NCI-H128 (cell line): Measurements from ENCODE around the gene CDC42BPB.
A peak's percentile ranks its signal among the peaks of the same experiment; 100 is the strongest.

Experiments used
- DNase-seq: peaks from one replicate; lab custom pipeline; 2025; ENCODE audit not compliant: unreplicated experiment; lab: John Stamatoyannopoulos, UW

Gene CDC42BPB

DNA sequence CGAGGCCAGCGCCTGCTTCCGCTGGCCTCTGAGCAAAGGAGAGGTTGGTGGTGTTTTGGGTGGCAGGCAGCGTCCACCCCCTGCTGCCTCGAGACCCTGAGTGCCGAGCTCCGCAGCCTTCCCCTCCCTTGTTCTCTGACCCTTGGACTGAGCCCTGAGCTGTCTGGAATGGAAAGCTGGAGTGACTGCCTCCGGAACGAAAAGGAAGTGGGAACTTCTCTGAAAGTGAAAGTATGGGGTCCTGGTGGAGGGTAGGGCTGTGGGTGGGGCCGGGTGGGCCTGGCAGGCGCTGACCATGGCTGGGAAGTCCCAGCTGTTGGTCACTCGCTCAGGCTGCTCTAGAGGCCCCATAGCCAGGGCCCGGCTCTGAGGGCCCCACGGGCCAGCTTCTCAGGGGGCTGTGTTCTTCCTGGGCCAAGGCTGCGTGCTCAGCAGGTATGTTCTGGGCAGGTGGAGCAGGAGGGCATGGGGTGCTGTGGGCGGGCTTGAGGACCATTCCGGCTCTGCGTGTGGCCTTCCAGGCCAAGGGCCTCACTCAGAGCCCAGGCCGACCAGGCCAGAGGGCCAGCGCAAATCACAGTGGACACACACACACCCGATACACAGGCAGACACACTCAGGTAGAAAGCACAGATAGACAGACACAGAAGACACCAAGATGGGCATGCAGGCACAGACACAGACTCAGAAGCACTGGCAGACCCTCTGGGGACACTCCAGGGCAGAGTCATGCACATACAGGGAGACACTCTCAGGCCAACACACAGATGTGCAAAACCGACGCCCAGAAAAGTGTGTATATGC, 37.3 kb upstream of the CDC42BPB start, which contains the start of gene EXOC3L4:
TSS of gene EXOC3L4 (plus strand) at position 320 of the 804 bp plus-strand sequence. CDS start 5,495 bp downstream, outside the sequence.
- no peak for DNase-seq

DNA sequence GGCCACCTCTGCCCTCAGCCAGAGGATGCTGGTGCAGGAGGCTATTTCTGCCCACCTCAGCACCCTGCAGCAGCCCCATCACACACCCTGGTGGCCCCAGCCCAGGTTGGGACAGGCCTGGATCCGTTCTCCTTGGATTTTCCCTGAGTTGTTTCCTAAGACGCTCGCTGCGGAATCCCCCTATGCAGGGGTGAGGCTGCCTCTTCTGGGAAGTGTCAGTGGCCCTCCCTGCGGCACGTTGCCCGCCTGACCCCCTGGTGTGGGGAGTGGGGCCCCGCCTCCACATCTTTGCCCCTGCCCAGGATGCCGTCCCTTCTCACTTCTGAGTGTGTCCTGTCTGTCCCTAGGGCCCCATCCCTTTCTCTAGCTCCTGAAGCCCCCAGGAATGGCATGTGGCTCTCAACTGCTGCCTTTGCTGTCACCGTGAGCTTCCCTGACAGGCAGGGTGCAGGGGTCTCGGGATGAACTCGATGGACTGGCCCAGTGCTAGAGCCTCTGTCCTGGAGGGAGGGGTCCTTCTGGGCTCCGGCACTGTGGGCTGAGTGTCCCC, 36.6 kb upstream of the CDC42BPB start:
- DNase-seq: no peak

DNA sequence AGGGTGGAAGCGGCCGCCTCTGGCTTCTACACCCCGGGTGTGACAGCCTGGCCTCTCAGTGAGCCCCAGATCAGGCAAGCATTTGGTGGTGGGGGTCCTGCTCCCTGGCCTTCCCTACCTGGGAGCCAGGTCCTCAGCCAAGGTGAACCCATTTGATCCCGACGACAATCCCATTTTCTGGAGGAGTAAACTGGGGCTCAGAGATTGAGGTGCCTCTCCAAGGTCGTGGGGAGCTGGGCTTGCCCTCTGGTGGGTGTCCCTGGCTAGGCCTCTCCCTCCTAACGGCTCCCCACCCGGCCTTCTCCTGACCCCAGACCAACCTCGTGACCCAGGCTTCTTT, 34.5 kb upstream of the CDC42BPB start:
- DNase-seq: no peak

GRCh38 chr14:103091041-103091882, 33.9 kb upstream of the CDC42BPB start:
- DNase-seq: no peak

DNA sequence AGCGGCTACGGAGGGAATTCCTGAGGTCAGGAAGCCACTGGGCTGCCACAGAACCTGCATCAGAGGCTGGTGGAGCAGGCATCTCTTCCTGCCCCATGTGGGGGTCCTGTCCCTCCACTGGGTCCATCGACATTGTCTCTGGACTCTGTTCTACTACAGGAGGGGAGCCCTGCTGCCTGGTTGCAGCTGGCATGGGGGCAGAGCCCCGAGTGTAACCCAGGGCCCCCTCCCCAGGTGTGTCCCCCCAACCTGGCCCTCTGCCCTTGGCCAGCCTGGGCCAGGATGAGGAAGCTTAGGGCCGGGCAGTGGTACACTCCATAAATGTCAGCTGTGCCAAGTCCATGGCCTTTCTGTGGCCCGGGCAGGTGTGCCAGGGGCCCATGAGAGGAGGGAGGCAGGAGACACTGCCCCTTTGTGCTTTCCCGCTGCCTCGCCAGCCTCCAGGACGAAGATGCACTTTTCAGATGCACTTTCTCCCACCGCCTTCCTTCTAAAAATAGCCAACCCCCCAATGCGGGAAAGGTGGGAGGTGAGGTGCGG, 33.2 kb upstream of the CDC42BPB start:
- no peak for DNase-seq

- no peak for DNase-seq
Observed at GRCh38 chr14:103089386-103090335, 32.3 kb upstream of the CDC42BPB start.

DNA sequence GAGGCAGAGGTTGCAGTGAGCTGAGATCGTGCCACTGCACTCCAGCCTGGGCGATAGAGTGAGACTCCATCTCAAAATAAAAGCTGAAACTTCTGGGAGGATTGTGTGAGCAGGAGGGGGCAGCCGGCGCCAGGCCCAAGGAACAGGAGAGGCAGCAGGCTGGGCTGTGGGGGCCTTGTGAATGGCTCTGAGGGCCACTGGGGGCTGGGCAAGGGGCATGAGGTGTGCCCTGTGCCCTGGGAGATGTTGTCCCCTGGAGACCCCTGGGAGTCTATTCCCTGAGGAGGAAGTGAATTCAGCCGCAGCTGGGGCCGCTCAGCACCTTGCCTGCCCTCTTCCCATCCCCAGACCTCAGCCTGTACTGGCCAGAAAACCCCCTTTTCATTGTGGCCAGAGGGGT, 31.6 kb upstream of the CDC42BPB start:
- no peak for DNase-seq

DNA sequence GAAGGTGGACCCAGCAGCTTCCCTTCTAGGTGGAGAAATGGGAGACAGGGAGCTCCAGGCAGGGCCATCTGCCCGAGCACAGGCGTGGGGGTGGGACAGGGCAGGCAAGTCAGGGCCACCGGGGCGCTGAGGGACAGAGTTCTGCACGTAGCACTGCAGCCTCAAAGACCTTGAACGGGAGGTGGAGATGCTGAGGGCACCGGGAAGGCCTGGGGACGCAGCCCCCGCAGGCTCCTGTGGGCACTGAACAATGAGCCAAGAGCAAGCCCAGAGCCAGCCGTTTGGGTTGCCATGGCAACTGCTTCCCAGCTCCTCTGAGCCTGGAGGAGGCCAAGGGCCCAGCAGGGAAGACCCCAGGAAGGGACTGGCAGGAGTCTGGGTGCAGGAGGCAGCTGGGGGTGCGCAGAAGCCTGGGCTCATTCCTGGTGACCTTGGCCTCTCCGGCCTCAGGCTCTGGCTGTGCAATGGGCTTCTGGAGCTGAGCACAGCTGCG, 30.0 kb upstream of the CDC42BPB start:
- no peak for DNase-seq

GRCh38 chr14:103086771-103087342, 29.5 kb upstream of the CDC42BPB start:
- DNase-seq: no peak

- no peak for DNase-seq
Observed at GRCh38 chr14:103085106-103086091, 28.1 kb upstream of the CDC42BPB start.

GRCh38 chr14:103084021-103084919, 26.9 kb upstream of the CDC42BPB start, which contains the start of gene LBHD2:
TSS of gene LBHD2 (plus strand) at chr14:103084210. CDS start at chr14:103086013, 1,803 bp downstream.
- DNase-seq: no peak

GRCh38 chr14:103081951-103082350, 24.6 kb upstream of the CDC42BPB start:
- no peak for DNase-seq

DNA sequence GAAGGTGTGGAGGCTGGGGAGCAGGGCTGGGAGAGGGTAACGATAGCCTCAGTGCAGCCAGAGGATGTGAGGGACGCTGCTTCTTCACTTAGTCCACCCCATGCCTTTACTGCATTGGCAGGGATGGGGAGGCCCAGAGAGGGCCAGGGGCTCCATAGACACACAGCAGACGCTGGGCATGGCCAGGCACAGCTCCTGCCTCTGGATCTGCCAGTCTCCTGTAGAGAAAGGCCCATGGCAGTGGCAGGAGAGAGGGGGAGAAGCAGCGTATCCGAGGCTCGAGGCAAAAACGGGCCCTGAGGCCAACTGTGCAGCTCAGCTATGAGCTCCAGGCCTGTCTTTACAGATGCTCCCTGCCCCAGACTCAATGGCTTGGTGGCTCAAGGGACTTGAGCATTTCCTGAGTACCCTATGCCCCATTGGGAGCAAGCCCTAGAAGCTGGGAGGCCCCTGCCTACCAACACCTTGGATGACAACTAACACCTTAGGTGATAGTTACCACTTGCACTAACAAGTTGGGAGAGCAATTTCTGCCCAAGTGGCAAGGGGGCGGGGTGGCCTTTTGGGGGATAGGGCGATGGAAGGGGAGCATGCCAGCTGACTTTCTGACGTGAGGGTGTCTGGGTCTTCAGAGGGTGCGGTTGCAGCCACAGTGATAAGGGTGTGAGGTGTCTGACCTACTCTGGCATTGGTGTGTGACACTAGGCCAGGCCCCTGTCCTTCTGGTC, 21.7 kb upstream of the CDC42BPB start:
- DNase-seq: no peak

DNA sequence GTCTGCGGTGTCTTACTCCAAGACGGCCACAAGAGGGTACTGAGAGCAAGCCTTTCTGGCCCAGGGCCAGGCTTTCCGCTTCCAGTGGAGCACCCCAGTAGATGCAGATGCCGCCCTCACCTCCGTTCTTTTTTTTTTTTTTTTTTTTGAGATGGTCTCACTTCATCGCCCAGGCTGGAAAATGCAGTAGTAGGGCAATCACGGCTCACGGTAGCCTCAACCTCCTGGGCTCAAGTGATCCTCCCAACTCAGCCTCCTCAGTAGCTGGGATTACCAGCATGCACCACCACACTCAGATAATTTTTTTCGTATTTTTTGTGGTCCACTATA, 21.0 kb upstream of the CDC42BPB start:
- peak; percentile 91 for DNase-seq

- DNase-seq: no peak
Observed at GRCh38 chr14:103074729-103075367, 17.5 kb upstream of the CDC42BPB start.

- no peak for DNase-seq
Observed at GRCh38 chr14:103073876-103074728, 16.8 kb upstream of the CDC42BPB start.
